ENCODE measurements around the gene LYPD6.

GRCh38 chr2:149449017-149449416, 118.6 kb downstream of the LYPD6 start:
- TF ChIP-seq CTCF (IDR thresholded peaks at IDR 0.05): no peak
- TF ChIP-seq POLR2A (IDR thresholded peaks at IDR 0.05): no peak

All from body of pancreas (tissue), 4 donors.